ENCODE measurements around the gene AARS1. TPM values are rescaled to one million over a fixed set of nuclear protein-coding genes. Genes with fewer than 3 reads are reported as not detected.

Gene AARS1
- total and polyA plus RNA-seq, 2 of the 8 experiments (the other 6 are each of a cell fraction or from before 2014, with no cell fraction given): 130 to 235 TPM

GRCh38 chr16:70269471-70269870, 19.8 kb downstream of the AARS1 start:
- H3K14ac ChIP-seq (ENCODE audit: insufficient read length): no peak overlapping the region
- peaks cover 51 to 96% (median 78%) of the 10 kb centered on the region in 4 experiments for H3K36me3 ChIP-seq (ENCODE audit: control insufficient read depth in 2 of 4, insufficient read depth in 4 of 4, low read length in 3 of 4)
- 0 out of 4 replicates have a peak, but pooled peaks cover 0 to 7% of the 10 kb centered on the region in 2 experiments for H3K79me2 ChIP-seq (ENCODE audit: control insufficient read depth in 1 of 2, insufficient read depth in 2 of 2, low read length in 2 of 2)
- ChIA-PET POLR2A (ENCODE audit: partially characterized antibody) (interaction anchor here (8.6 to 24.1 kb wide), 2 partner anchors 10 to 15 kb away, joined by 130 to 414 read pairs; partner anchors contain the start of gene AARS1), CTCF (ENCODE audit: partially characterized antibody) (interaction anchor here (6.9 kb wide), 1 partner anchor 14 kb away, joined by 61 read pairs; the partner anchor contains the start of gene EXOSC6)
- H3K4me2 ChIP-seq (ENCODE audit: insufficient read depth in 1 of 2, low read depth in 2 of 2, low read length in 2 of 2): no peak overlapping the region
- H3K27ac ChIP-seq (ENCODE audit: low read depth, low read length): no peak overlapping the region
- H2AK5ac ChIP-seq (ENCODE audit: low read depth, low read length): no peak overlapping the region
- no peaks in the 10 kb centered on the region for H3K9me3 ChIP-seq (ENCODE audit: insufficient read depth in 2 of 2, low read depth in 1 of 2, low read length in 1 of 2)
- no peak overlapping the region for H3K4me3 ChIP-seq (ENCODE audit: extremely low read depth in 1 of 4, insufficient read depth in 2 of 4, low read depth in 3 of 4, low read length in 4 of 4)
- H2BK12ac ChIP-seq (ENCODE audit: low read depth, low read length): no peak overlapping the region
- H4K91ac ChIP-seq (replicated peaks; ENCODE audit: insufficient read length, low read length): no peak overlapping the region
- H4K5ac ChIP-seq (ENCODE audit: insufficient read length, low read depth, low read length): no peak overlapping the region
- no peak overlapping the region for H2BK120ac ChIP-seq (replicated peaks; ENCODE audit: low read depth, low read length)
- H3K18ac ChIP-seq (ENCODE audit: extremely low read depth, low read length): no peak overlapping the region
- no peak overlapping the region for H4K8ac ChIP-seq (ENCODE audit: extremely low read depth, insufficient read depth, low read length)
- DNase-seq (ENCODE audit: low read depth in 1 of 2, low spot score in 2 of 2): no peak
- no peak for FAIRE-seq
- peaks cover 0 to 5% of the 10 kb centered on the region in 2 experiments for H4K20me1 ChIP-seq (replicated peaks in 1 of 2; ENCODE audit: control insufficient read depth in 1 of 2, insufficient read depth in 2 of 2, low read length in 2 of 2)
- H3K27me3 ChIP-seq (replicated peaks in 1 of 4; ENCODE audit: control insufficient read depth in 3 of 4, extremely low read depth in 1 of 4, insufficient read depth in 3 of 4, low read length in 3 of 4): no peaks in the 10 kb centered on the region
- H3K79me1 ChIP-seq (ENCODE audit: low read depth, low read length): no peaks in the 10 kb centered on the region; the same call in none of the 2 replicates
- H2BK15ac ChIP-seq (ENCODE audit: low read length): no peak overlapping the region
- no peak overlapping the region for H2BK5ac ChIP-seq (ENCODE audit: low read depth, low read length)
- no peaks in the 10 kb centered on the region for H3K23me2 ChIP-seq (ENCODE audit: low read depth, low read length)
- H3K23ac ChIP-seq (ENCODE audit: insufficient read length): no peak overlapping the region
- TF ChIP-seq ASH2L (IDR thresholded peaks at IDR 0.05; ENCODE audit: low read length) (no peak), JUND (IDR thresholded peaks at IDR 0.05; ENCODE audit: low read length) (no peak), BCL11A (IDR thresholded peaks at IDR 0.05; ENCODE audit: low read depth in 2 of 2, low read length in 2 of 2) (no peak), KDM5A (IDR thresholded peaks at IDR 0.05; ENCODE audit: low read length) (no peak)
- 98% methylated on average over 12 of the region's 12 CpGs; no CpG with 5 or more reads in 1 of the 2 experiments for WGBS, 2 experiments (ENCODE audit: extremely low coverage in 1 of 2, insufficient coverage in 1 of 2, insufficient read length in 1 of 2, insufficient replicate concordance in 2 of 2, low coverage in 1 of 2, low lambda C conversion rate in 2 of 2, missing lambda C conversion rate in 1 of 2)
- no peak overlapping the region for H3K4ac ChIP-seq (replicated peaks; ENCODE audit: insufficient read length, low read depth, low read length)
- H3K56ac ChIP-seq (replicated peaks; ENCODE audit: insufficient read length, low read depth, low read length): no peak overlapping the region
- no peak overlapping the region for H2BK20ac ChIP-seq (ENCODE audit: low read length)
- H2AFZ ChIP-seq (ENCODE audit: low read length): no peak overlapping the region
- H3K4me1 ChIP-seq (replicated peaks in 1 of 4; ENCODE audit: control insufficient read depth in 3 of 4, insufficient read depth in 4 of 4, low read length in 3 of 4): no peaks in the 10 kb centered on the region
- no peak overlapping the region for H3K9ac ChIP-seq (replicated peaks in 1 of 4; ENCODE audit: extremely low read depth in 1 of 4, low read depth in 3 of 4, low read length in 3 of 4)

Data from H1 (cell line).